HG03139 (cell line): ENCODE results near the gene POLDIP3.
"Not testable (repeated sequence)": the region's sequence is repeated elsewhere in the genome, so short reads cannot be mapped to it uniquely, and the experiment has no call there.

ENCODE experiments used
- ATAC-seq: cut with Tn5 transposase; IDR thresholded peaks from one replicate; pipeline ENCODE4 v1.9.1; 2021; ENCODE audit not compliant: unreplicated experiment

Gene POLDIP3

GRCh38 chr22:42620084-42620483 is 5.4 kb upstream of the POLDIP3 start:
- ATAC-seq = no peak

GRCh38 chr22:42619261-42620063 is 4.8 kb upstream of the POLDIP3 start:
- no peak for ATAC-seq

GRCh38 chr22:42617155-42617983 is 2.7 kb upstream of the POLDIP3 start:
- ATAC-seq = no peak

GRCh38 chr22:42615860-42616175 is 1.1 kb upstream of the POLDIP3 start:
- ATAC-seq = not testable (repeated sequence)

GRCh38 chr22:42615092-42615859 is 593 bp upstream of the POLDIP3 start:
- peak; percentile 52 for ATAC-seq

- ATAC-seq = no peak
These were observed 796 bp downstream of the POLDIP3 start for GRCh38 chr22:42613872-42614301.

GRCh38 chr22:42612336-42612735 is 2.3 kb downstream of the POLDIP3 start:
- ATAC-seq = no peak

- ATAC-seq = no peak
These were observed 3.6 kb downstream of the POLDIP3 start for GRCh38 chr22:42611051-42611450.

- ATAC-seq = no peak
These were observed 4.5 kb downstream of the POLDIP3 start for GRCh38 chr22:42610186-42610585.

- no peak for ATAC-seq
These were observed 5.8 kb downstream of the POLDIP3 start for GRCh38 chr22:42608823-42609361.

- ATAC-seq = no peak
These were observed 6.4 kb downstream of the POLDIP3 start for GRCh38 chr22:42608136-42608822.

- not testable (repeated sequence) for ATAC-seq
These were observed 7.0 kb downstream of the POLDIP3 start for GRCh38 chr22:42607641-42608040.

GRCh38 chr22:42604403-42604802 is 10.3 kb downstream of the POLDIP3 start:
- ATAC-seq = no peak

- ATAC-seq = no peak
These were observed 11.3 kb downstream of the POLDIP3 start for GRCh38 chr22:42603427-42603826.

- ATAC-seq = no peak
These were observed 12.2 kb downstream of the POLDIP3 start for GRCh38 chr22:42602470-42602869.

GRCh38 chr22:42601879-42602465 is 12.7 kb downstream of the POLDIP3 start:
- ATAC-seq = no peak

- no peak for ATAC-seq
These were observed 17.7 kb downstream of the POLDIP3 start for GRCh38 chr22:42596863-42597530.

GRCh38 chr22:42596336-42596735 is 18.3 kb downstream of the POLDIP3 start:
- ATAC-seq = no peak

- ATAC-seq = no peak
These were observed 19.2 kb downstream of the POLDIP3 start for GRCh38 chr22:42595434-42595833.

GRCh38 chr22:42591987-42592386 is 22.7 kb downstream of the POLDIP3 start:
- no peak for ATAC-seq
